GM18870 (cell line): ENCODE measurements around the gene R3HDM2.

ENCODE experiments used
- ATAC-seq: cut with Tn5 transposase; IDR thresholded peaks from one replicate; pipeline ENCODE4 v1.9.1; 2021; ENCODE audit warnings: moderate library complexity; ENCODE audit not compliant: unreplicated experiment

R3HDM2 gene

GRCh38 chr12:57208631-57209282, 222.1 kb downstream of the R3HDM2 start:
- ATAC-seq: no peak

GRCh38 chr12:57207731-57208630, 222.9 kb downstream of the R3HDM2 start:
- no peak for ATAC-seq

- ATAC-seq: no peak
Measured at GRCh38 chr12:57205931-57206330, 224.9 kb downstream of the R3HDM2 start.

GRCh38 chr12:57205186-57205585, 225.7 kb downstream of the R3HDM2 start:
- ATAC-seq: no peak

GRCh38 chr12:57204454-57204853, 226.4 kb downstream of the R3HDM2 start:
- no peak for ATAC-seq

- no peak for ATAC-seq
Measured at GRCh38 chr12:57203791-57204190, 227.1 kb downstream of the R3HDM2 start.
